HepG2 (cell line): Measurements from ENCODE around the gene TIMELESS. TPM values are rescaled to one million over a fixed set of nuclear protein-coding genes. Genes with fewer than 3 reads are reported as not detected.

ENCODE experiments used
- ATAC-seq: fragments of 200-7000 bp; cut with Tn5 transposase; 3 replicates; pipeline ENCODE4 v1.9.1; 2020; ENCODE audit warnings: mild to moderate bottlenecking, moderate library complexity
- BruUV-seq: library from RNA; stranded (reverse); fragments of 400-500 nt; replicated peaks from 2 replicates; lab custom pipeline; 2021; lab: Mats Ljungman, UMichigan
- CTCF ChIA-PET: fragments of 300-600 bp; formaldehyde crosslinking; extraction: SDS; loops from one replicate; lab custom pipeline; 2021; ENCODE audit warnings: low total read pairs, inconsistent platforms, low intra/inter-chr PET ratio; lab: Yijun Ruan, JAX
- POLR2A ChIA-PET: fragments of 350-600 bp; sonication (Branson Sonifier 250); formaldehyde crosslinking; loops from one replicate; lab custom pipeline; 2020; ENCODE audit warnings: antibody characterized with exemption, inconsistent platforms; lab: Yijun Ruan, JAX
- DNase-seq: peaks from one replicate; pipeline ENCODE4 v3.0.0-alpha.2; 2015; ENCODE audit warnings: low spot score
- FAIRE-seq: peaks from 3 replicates; lab custom pipeline; 2011; peaks lifted over from hg19 to GRCh38; lab: Jason Lieb, UNC
- H2AFZ ChIP-seq: one replicate; pipeline ENCODE4 v1.6.1; 2011; ENCODE audit warnings: low read length, inconsistent platforms
- H3K27ac ChIP-seq: fragments of 300-600 bp; 3 replicates; pipeline ENCODE4 v1.8.0; 2011; ENCODE audit warnings: mixed run types, mild to moderate bottlenecking, mixed read lengths, low read length, inconsistent platforms; ENCODE audit not compliant: insufficient read depth; ENCODE audit errors: extremely low read length
- H3K27me3 ChIP-seq, 2 experiments: fragments of 200-600 bp in 1 of 2; 2 replicates in 1 of 2; 3 replicates in 1 of 2; pipeline versions ENCODE4 v1.6.0 to v1.8.0; 2011; ENCODE audit warnings: low read length in 2 of 2, mild to moderate bottlenecking in 2 of 2, moderate library complexity in 2 of 2, inconsistent platforms in 1 of 2; ENCODE audit not compliant: insufficient read depth in 2 of 2, control insufficient read depth in 1 of 2
- H3K36me3 ChIP-seq, 2 experiments: fragments of 200-600 bp in 1 of 2; replicated peaks in 1 of 2; 2 replicates in 1 of 2; 3 replicates in 1 of 2; pipeline versions ENCODE4 v1.5.1 to v1.8.0; 2011; ENCODE audit warnings: low read length in 2 of 2, inconsistent platforms in 1 of 2; ENCODE audit not compliant: insufficient read depth in 2 of 2, control insufficient read depth in 1 of 2
- H3K4me1 ChIP-seq: 2 replicates; pipeline ENCODE4 v1.5.1; 2012; ENCODE audit warnings: low read length, inconsistent platforms; ENCODE audit not compliant: insufficient read depth
- H3K4me2 ChIP-seq: 2 replicates; pipeline ENCODE4 v1.6.0; 2011; ENCODE audit warnings: low read depth, low read length, inconsistent platforms
- H3K4me3 ChIP-seq, 3 experiments: fragments of 200-600 bp in 1 of 3; sonication (generic), shearing (Covaris generic) in 1 of 3; replicated peaks in 1 of 3; 2 replicates each; pipeline ENCODE4 v1.5.1; 2011 to 2016; ENCODE audit warnings: low read length in 3 of 3, inconsistent platforms in 2 of 3, low read depth in 2 of 3, mild to moderate bottlenecking in 2 of 3, control low read depth in 1 of 3, mixed read lengths in 1 of 3; ENCODE audit not compliant: insufficient read depth in 1 of 3
- H3K79me2 ChIP-seq: one replicate; pipeline ENCODE4 v1.6.1; 2011; ENCODE audit warnings: low read length, inconsistent platforms; ENCODE audit not compliant: insufficient read depth
- H3K9ac ChIP-seq: 2 replicates; pipeline ENCODE4 v1.6.0; 2011; ENCODE audit warnings: mild to moderate bottlenecking, low read depth, low read length, inconsistent platforms; ENCODE audit not compliant: insufficient read depth
- H3K9me3 ChIP-seq: 2 replicates; pipeline ENCODE4 v1.5.1; 2012; ENCODE audit warnings: mild to moderate bottlenecking, low read length
- H4K20me1 ChIP-seq: 2 replicates; pipeline ENCODE4 v1.6.0; 2011; ENCODE audit warnings: inconsistent platforms, mild to moderate bottlenecking, low read length, moderate library complexity; ENCODE audit not compliant: insufficient read depth
- MXI1 ChIP-seq: IDR thresholded peaks from 3 replicates; pipeline ENCODE4 v1.6.1; 2012; ENCODE audit warnings: low read depth, low read length, inconsistent platforms, borderline replicate concordance
- PPARG ChIP-seq: conservative IDR thresholded peaks from 2 replicates; pipeline ENCODE4 v1.6.1; 2016; ENCODE audit warnings: missing biosample characterization, missing genetic modification reagents
- RERE ChIP-seq: IDR thresholded peaks from 2 replicates; pipeline ENCODE4 v1.6.1; 2016; ENCODE audit warnings: low read depth, missing genetic modification reagents, missing compliant biosample characterization
- ZNF3 ChIP-seq: IDR thresholded peaks from 2 replicates; pipeline ENCODE4 v1.7.0; 2017; ENCODE audit warnings: inconsistent platforms
- ZNF775 ChIP-seq: sonication (generic); formaldehyde crosslinking; IDR thresholded peaks from 2 replicates; pipeline ENCODE4 v1.4.0; 2020; ENCODE audit warnings: missing genetic modification reagents, mild to moderate bottlenecking, moderate library complexity, borderline replicate concordance
- ZSCAN5A ChIP-seq: sonication (generic); formaldehyde crosslinking; IDR thresholded peaks from 2 replicates; pipeline ENCODE4 v1.8.0; 2022; ENCODE audit warnings: mild to moderate bottlenecking, missing genetic modification reagents, borderline replicate concordance
- WGBS: methylation state at CpG from one replicate; pipeline ENCODE4 v1.1.6; 2017; ENCODE audit warnings: low lambda C conversion rate; 5-methylcytosine and 5-hydroxymethylcytosine counted together
- in situ Hi-C: cut with HindIII; loops from 2 replicates; pipeline ENCODE4 v1.10.0; 2017; ENCODE audit warnings: low pct_unique_long_range_greater_than_20kb; ENCODE audit not compliant: extremely low pct_ligation_motif_present
- intact Hi-C: fragments of 100-400 bp; cut with micrococcal nuclease; formaldehyde crosslinking; loops from one replicate; pipeline ENCODE4 v1.10.0; 2022; ENCODE audit not compliant: unreplicated experiment
- polyA plus RNA-seq, 8 experiments: library from polyadenylated mRNA; depleted of rRNA in 3 of 8; stranded (reverse) in 7 of 8; unstranded in 1 of 8; fragments of >200 nt; fragmentation: Illumina TruSeq in 4 of 8; extraction: Trizol in 4 of 8; gene quantifications; 2 replicates each; pipeline versions ENCODE4 v1.2.1 to v1.2.3, GENCODE V29; 2011 to 2016; ENCODE audit warnings: low read depth in 4 of 8, missing spikeins in 1 of 8, mixed read lengths in 1 of 8; ENCODE audit not compliant: insufficient read depth in 1 of 8
- total RNA-seq, 5 experiments: library from RNA; depleted of rRNA; stranded (reverse); fragments of >200 nt; fragmentation: Illumina TruSeq; extraction: Trizol; gene quantifications; 2 replicates each; pipeline ENCODE4 v1.2.3, GENCODE V29; 2016; ENCODE audit warnings: low read depth in 1 of 5

TIMELESS gene
- total and polyA plus RNA-seq, 2 of the 13 experiments (the other 11 are each of a cell fraction or from before 2014, with no cell fraction given), result 4.0 to 20.3 TPM

GRCh38 chr12:56389412-56389811 lies 59.8 kb downstream of the TIMELESS start:
- FAIRE-seq (no peak), ATAC-seq (no peak), DNase-seq (no peak)
- H2AFZ ChIP-seq, result no peak overlapping the region
- no peaks in the 10 kb centered on the region for H3K27me3 ChIP-seq
- no peaks in the 10 kb centered on the region for H3K79me2 ChIP-seq
- no peaks in the 10 kb centered on the region for H3K36me3 ChIP-seq
- TF ChIP-seq ZNF3 (CRISPR knock-in tag) (no peak), ZNF775 (no peak), PPARG (CRISPR knock-in tag) (no peak), MXI1 (no peak), ZSCAN5A (no peak), RERE (CRISPR knock-in tag) (no peak)
- in situ Hi-C loops (no loop called here), intact Hi-C loops (no loop called here)
- CTCF ChIA-PET, result no interaction called here
- peak overlapping the region; percentile 47; the same call in 1 of the 2 replicates for H3K4me2 ChIP-seq
- no peaks in the 10 kb centered on the region for H4K20me1 ChIP-seq
- no peak overlapping the region for H3K27ac ChIP-seq
- no peaks in the 10 kb centered on the region for H3K9me3 ChIP-seq
- 29% methylated on average over 5 of the region's 5 CpGs for WGBS
- H3K4me3 ChIP-seq, result no peak overlapping the region
- H3K4me1 ChIP-seq, result peaks cover 37% of the 10 kb centered on the region
- H3K9ac ChIP-seq, result no peak overlapping the region
- BruUV-seq, result no TSS peak
- POLR2A ChIA-PET, result interaction anchor here (1.0 to 1.3 kb wide), 3 partner anchors 29 to 60 kb away, joined by 3 to 4 read pairs (median 4); partner anchors contain the start of genes PAN2 and TIMELESS
